ENCODE data around the gene TMEM256. TPM values are rescaled to one million over a fixed set of nuclear protein-coding genes. Genes with fewer than 3 reads are reported as not detected.

Gene TMEM256
- total RNA-seq, 1 donor from 2014 or later: 71.6 TPM

- H3K4me1 Mint-ChIP-seq: peaks cover 11% of the 10 kb centered on the region
- peaks cover 54% of the 10 kb centered on the region for H3K27me3 Mint-ChIP-seq (ENCODE audit: low read depth)
- no peak for DNase-seq (ENCODE audit: low read depth, low spot score)
- no peak overlapping the region for H3K27ac Mint-ChIP-seq (ENCODE audit: unreplicated experiment)
- H3K36me3 Mint-ChIP-seq (ENCODE audit: low read depth): no peaks in the 10 kb centered on the region
- H3K9me3 Mint-ChIP-seq: no peaks in the 10 kb centered on the region
- no peak for TF ChIP-seq CTCF (conservative IDR thresholded peaks at IDR 0.05)
- H3K4me3 Mint-ChIP-seq: no peak overlapping the region
These were observed 19.3 kb downstream of the TMEM256 start for GRCh38 chr17:7384489-7385081.

- peaks cover 5% of the 10 kb centered on the region for H3K36me3 Mint-ChIP-seq (ENCODE audit: low read depth)
- H3K27me3 Mint-ChIP-seq (ENCODE audit: low read depth): peaks cover 60% of the 10 kb centered on the region
- H3K4me1 Mint-ChIP-seq: peaks cover 11% of the 10 kb centered on the region
- H3K4me3 Mint-ChIP-seq: no peak overlapping the region
- TF ChIP-seq CTCF (conservative IDR thresholded peaks at IDR 0.05): no peak
- peaks cover 6% of the 10 kb centered on the region for H3K9me3 Mint-ChIP-seq
- DNase-seq (ENCODE audit: low read depth, low spot score): peak; percentile 55
- H3K27ac Mint-ChIP-seq (ENCODE audit: unreplicated experiment): no peak overlapping the region
These were observed 20.0 kb downstream of the TMEM256 start for GRCh38 chr17:7383742-7384488.

- Mint-ChIP-seq H3K27ac (ENCODE audit: unreplicated experiment) (no peak overlapping the region), H3K4me3 (no peak overlapping the region), H3K9me3 (peaks cover 6% of the 10 kb centered on the region), H3K4me1 (peaks cover 11% of the 10 kb centered on the region), H3K27me3 (ENCODE audit: low read depth) (peaks cover 64% of the 10 kb centered on the region), H3K36me3 (ENCODE audit: low read depth) (peaks cover 5% of the 10 kb centered on the region)
- no peak for TF ChIP-seq CTCF (conservative IDR thresholded peaks at IDR 0.05)
- no peak for DNase-seq (ENCODE audit: low read depth, low spot score)
These were observed 20.5 kb downstream of the TMEM256 start for GRCh38 chr17:7383371-7383741.

- no peak for DNase-seq (ENCODE audit: low read depth, low spot score)
- Mint-ChIP-seq H3K4me3 (peak overlapping the region; percentile 41), H3K27ac (ENCODE audit: unreplicated experiment) (no peak overlapping the region), H3K36me3 (ENCODE audit: low read depth) (peaks cover 5% of the 10 kb centered on the region), H3K9me3 (peaks cover 6% of the 10 kb centered on the region), H3K27me3 (ENCODE audit: low read depth) (peaks cover 66% of the 10 kb centered on the region), H3K4me1 (peaks cover 11% of the 10 kb centered on the region)
- no peak for TF ChIP-seq CTCF (conservative IDR thresholded peaks at IDR 0.05)
These were observed 21.0 kb downstream of the TMEM256 start for GRCh38 chr17:7382901-7383300.

GRCh38 chr17:7380855-7381683 lies 22.8 kb downstream of the TMEM256 start, which contains the start of gene TNK1:
Gene TNK1 (plus strand): TSS chr17:7381089. CDS start chr17:7382927, 1,838 bp downstream.
- H3K27ac Mint-ChIP-seq (ENCODE audit: unreplicated experiment): no peak within 1 kb of the TSS
- peaks cover 11% of the 10 kb centered on the region for H3K4me1 Mint-ChIP-seq
- peaks cover 6% of the 10 kb centered on the region for H3K9me3 Mint-ChIP-seq
- peaks cover 5% of the 10 kb centered on the region for H3K36me3 Mint-ChIP-seq (ENCODE audit: low read depth)
- H3K4me3 Mint-ChIP-seq: peak within 1 kb of the TSS; percentile 73
- H3K27me3 Mint-ChIP-seq (ENCODE audit: low read depth): peaks cover 78% of the 10 kb centered on the region
- TF ChIP-seq CTCF (conservative IDR thresholded peaks at IDR 0.05): no peak
- DNase-seq (ENCODE audit: low read depth, low spot score): no peak

Data from neural crest cell (in vitro differentiated cells).